SK-N-MC (cell line): ENCODE data around the gene C20orf173.

Source experiments
- EZH2 ChIP-seq: fragments of 200-600 bp; sonication (generic); IDR thresholded peaks from one replicate; pipeline ENCODE4 v1.6.1; 2017; ENCODE audit warnings: antibody characterized with exemption
- FOXP2 ChIP-seq: optimal IDR thresholded peaks from 2 replicates; pipeline ENCODE3; 2011; ENCODE audit warnings: mild to moderate bottlenecking, moderate library complexity; ENCODE audit not compliant: insufficient read depth; ENCODE audit errors: extremely low read length, control extremely low read depth
- POLR2AphosphoS5 ChIP-seq: IDR thresholded peaks from 2 replicates; pipeline ENCODE4 v1.6.1; 2012; ENCODE audit warnings: mild to moderate bottlenecking, low read depth, low read length, borderline replicate concordance

GRCh38 chr20:35523298-35523888 lies 6.1 kb downstream of the C20orf173 start:
- TF ChIP-seq POLR2AphosphoS5 (no peak), EZH2 (no peak), FOXP2 (no peak)
